NT2/D1 (cell line): ENCODE data around the gene DRC3.

Experiments used
- DNase-seq: peaks from one replicate; pipeline ENCODE4 v3.0.0-alpha.2; 2011; ENCODE audit warnings: low read depth, low spot score
- H3K27me3 ChIP-seq: 2 replicates; pipeline ENCODE4 v1.6.0; 2011; ENCODE audit warnings: mild to moderate bottlenecking; ENCODE audit not compliant: insufficient read length, insufficient read depth
- H3K36me3 ChIP-seq: 2 replicates; pipeline ENCODE4 v1.6.1; 2011; ENCODE audit warnings: mild to moderate bottlenecking, low read length, mixed read lengths; ENCODE audit not compliant: insufficient read depth, insufficient read length
- H3K4me1 ChIP-seq: 2 replicates; pipeline ENCODE4 v1.5.1; 2011; ENCODE audit not compliant: insufficient read depth, insufficient read length
- H3K4me3 ChIP-seq: 2 replicates; pipeline ENCODE4 v1.5.1; 2011; ENCODE audit warnings: low read depth; ENCODE audit not compliant: insufficient read length
- H3K9ac ChIP-seq: 2 replicates; pipeline ENCODE4 v1.6.0; 2011; ENCODE audit warnings: low read depth; ENCODE audit not compliant: insufficient read length
- H3K9me3 ChIP-seq: 2 replicates; pipeline ENCODE4 v1.5.1; 2011; ENCODE audit warnings: mild to moderate bottlenecking, low read length; ENCODE audit not compliant: insufficient read depth
- SUZ12 ChIP-seq: IDR thresholded peaks from 2 replicates; pipeline ENCODE4 v1.6.1; 2011; ENCODE audit not compliant: insufficient read length, insufficient read depth; ENCODE audit errors: extremely low read depth
- YY1 ChIP-seq: IDR thresholded peaks from 2 replicates; pipeline ENCODE4 v1.6.1; 2011; ENCODE audit not compliant: insufficient read length, insufficient read depth
- ZNF274 ChIP-seq: IDR thresholded peaks from 2 replicates; pipeline ENCODE4 v1.6.1; 2011; ENCODE audit warnings: mild to moderate bottlenecking, low read depth, low read length

DRC3 gene

GRCh38 chr17:17943281-17943984 lies 29.2 kb upstream of the DRC3 start:
- Histone ChIP-seq H3K27me3 (no peaks in the 10 kb centered on the region), H3K9ac (no peak overlapping the region), H3K4me1 (no peaks in the 10 kb centered on the region), H3K36me3 (no peaks in the 10 kb centered on the region), H3K9me3 (no peaks in the 10 kb centered on the region), H3K4me3 (no peak overlapping the region)
- DNase-seq, result no peak
- no peak for TF ChIP-seq SUZ12
- TF ChIP-seq YY1, result no peak
- no peak for TF ChIP-seq ZNF274

- Histone ChIP-seq H3K4me1 (no peaks in the 10 kb centered on the region), H3K36me3 (no peaks in the 10 kb centered on the region), H3K27me3 (no peaks in the 10 kb centered on the region), H3K4me3 (no peak overlapping the region), H3K9me3 (no peaks in the 10 kb centered on the region), H3K9ac (no peak overlapping the region)
- no peak for DNase-seq
- TF ChIP-seq YY1 (no peak), ZNF274 (no peak), SUZ12 (no peak)
Measured at GRCh38 chr17:17944242-17944641, 28.4 kb upstream of the DRC3 start.

- Histone ChIP-seq H3K27me3 (no peaks in the 10 kb centered on the region), H3K4me1 (no peaks in the 10 kb centered on the region), H3K36me3 (no peaks in the 10 kb centered on the region), H3K9ac (no peak overlapping the region), H3K9me3 (no peaks in the 10 kb centered on the region), H3K4me3 (no peak overlapping the region)
- no peak for TF ChIP-seq ZNF274
- TF ChIP-seq YY1, result no peak
- no peak for TF ChIP-seq SUZ12
- no peak for DNase-seq
Measured at GRCh38 chr17:17944743-17945142, 27.9 kb upstream of the DRC3 start.

GRCh38 chr17:17946093-17946492 lies 26.6 kb upstream of the DRC3 start:
- Histone ChIP-seq H3K27me3 (no peaks in the 10 kb centered on the region), H3K9me3 (no peaks in the 10 kb centered on the region), H3K9ac (no peak overlapping the region), H3K36me3 (no peaks in the 10 kb centered on the region), H3K4me3 (no peak overlapping the region), H3K4me1 (no peaks in the 10 kb centered on the region)
- DNase-seq, result no peak
- TF ChIP-seq ZNF274 (no peak), YY1 (no peak), SUZ12 (no peak)

GRCh38 chr17:17947309-17947708 lies 25.4 kb upstream of the DRC3 start:
- DNase-seq, result no peak
- TF ChIP-seq ZNF274 (no peak), YY1 (no peak), SUZ12 (no peak)
- no peaks in the 10 kb centered on the region for H3K9me3 ChIP-seq
- H3K27me3 ChIP-seq, result no peaks in the 10 kb centered on the region
- no peaks in the 10 kb centered on the region for H3K36me3 ChIP-seq
- H3K4me3 ChIP-seq, result no peak overlapping the region
- no peak overlapping the region for H3K9ac ChIP-seq
- H3K4me1 ChIP-seq, result peaks cover 2% of the 10 kb centered on the region

- peaks cover 2% of the 10 kb centered on the region for H3K4me1 ChIP-seq
- no peaks in the 10 kb centered on the region for H3K36me3 ChIP-seq
- TF ChIP-seq ZNF274 (no peak), YY1 (no peak), SUZ12 (no peak)
- no peak overlapping the region for H3K9ac ChIP-seq
- H3K27me3 ChIP-seq, result no peaks in the 10 kb centered on the region
- H3K4me3 ChIP-seq, result no peak overlapping the region
- DNase-seq, result no peak
- no peaks in the 10 kb centered on the region for H3K9me3 ChIP-seq
Measured at GRCh38 chr17:17947966-17948365, 24.7 kb upstream of the DRC3 start.

- H3K4me3 ChIP-seq, result no peak overlapping the region
- H3K36me3 ChIP-seq, result no peaks in the 10 kb centered on the region
- DNase-seq, result no peak
- H3K9me3 ChIP-seq, result no peaks in the 10 kb centered on the region
- no peak overlapping the region for H3K9ac ChIP-seq
- no peaks in the 10 kb centered on the region for H3K27me3 ChIP-seq
- no peak for TF ChIP-seq SUZ12
- no peak for TF ChIP-seq YY1
- no peak for TF ChIP-seq ZNF274
- H3K4me1 ChIP-seq, result peaks cover 2% of the 10 kb centered on the region
Measured at GRCh38 chr17:17950347-17950746, 22.3 kb upstream of the DRC3 start.
